NB4 (cell line): Measurements from ENCODE around the gene CLEC12A.

Experiments used
- MAX ChIP-seq: IDR thresholded peaks from 2 replicates; pipeline ENCODE4 v1.6.1; 2011; ENCODE audit warnings: low read depth, low read length
- TF ChIP-seq, protein P1 (sequence below): IDR thresholded peaks from one replicate; pipeline ENCODE4 v1.5.1; 2012; ENCODE audit warnings: low read depth, low read length

DNA sequence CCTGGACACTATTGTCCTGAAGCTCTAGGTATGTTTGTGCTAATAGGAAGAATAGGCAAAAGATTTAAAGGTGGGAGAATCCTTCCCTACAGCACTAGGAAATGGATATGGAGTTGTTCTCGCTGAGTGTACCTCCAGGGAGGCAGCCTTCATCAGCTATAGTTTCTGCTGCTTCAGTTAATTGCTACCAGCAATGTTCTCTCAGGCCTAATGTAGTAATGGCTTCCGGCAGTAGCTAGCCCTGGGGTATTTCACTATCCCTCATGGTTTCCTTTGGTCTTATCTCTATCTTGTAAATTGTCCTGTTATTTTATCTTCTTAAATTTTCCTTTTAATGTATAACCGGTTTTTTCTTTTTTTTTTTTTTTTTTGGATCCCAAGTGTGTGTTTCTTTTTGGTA lies 9.3 kb upstream of the CLEC12A start:
- TF ChIP-seq, protein P1, sequence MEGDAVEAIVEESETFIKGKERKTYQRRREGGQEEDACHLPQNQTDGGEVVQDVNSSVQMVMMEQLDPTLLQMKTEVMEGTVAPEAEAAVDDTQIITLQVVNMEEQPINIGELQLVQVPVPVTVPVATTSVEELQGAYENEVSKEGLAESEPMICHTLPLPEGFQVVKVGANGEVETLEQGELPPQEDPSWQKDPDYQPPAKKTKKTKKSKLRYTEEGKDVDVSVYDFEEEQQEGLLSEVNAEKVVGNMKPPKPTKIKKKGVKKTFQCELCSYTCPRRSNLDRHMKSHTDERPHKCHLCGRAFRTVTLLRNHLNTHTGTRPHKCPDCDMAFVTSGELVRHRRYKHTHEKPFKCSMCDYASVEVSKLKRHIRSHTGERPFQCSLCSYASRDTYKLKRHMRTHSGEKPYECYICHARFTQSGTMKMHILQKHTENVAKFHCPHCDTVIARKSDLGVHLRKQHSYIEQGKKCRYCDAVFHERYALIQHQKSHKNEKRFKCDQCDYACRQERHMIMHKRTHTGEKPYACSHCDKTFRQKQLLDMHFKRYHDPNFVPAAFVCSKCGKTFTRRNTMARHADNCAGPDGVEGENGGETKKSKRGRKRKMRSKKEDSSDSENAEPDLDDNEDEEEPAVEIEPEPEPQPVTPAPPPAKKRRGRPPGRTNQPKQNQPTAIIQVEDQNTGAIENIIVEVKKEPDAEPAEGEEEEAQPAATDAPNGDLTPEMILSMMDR = no peak
- TF ChIP-seq MAX = no peak
